HCEC 1CT (cell line): ENCODE measurements around the gene SKAP1.

ENCODE experiments used
- DNase-seq: peaks from one replicate; pipeline ENCODE4 v3.0.0-alpha.2; 2017

Gene SKAP1

DNA sequence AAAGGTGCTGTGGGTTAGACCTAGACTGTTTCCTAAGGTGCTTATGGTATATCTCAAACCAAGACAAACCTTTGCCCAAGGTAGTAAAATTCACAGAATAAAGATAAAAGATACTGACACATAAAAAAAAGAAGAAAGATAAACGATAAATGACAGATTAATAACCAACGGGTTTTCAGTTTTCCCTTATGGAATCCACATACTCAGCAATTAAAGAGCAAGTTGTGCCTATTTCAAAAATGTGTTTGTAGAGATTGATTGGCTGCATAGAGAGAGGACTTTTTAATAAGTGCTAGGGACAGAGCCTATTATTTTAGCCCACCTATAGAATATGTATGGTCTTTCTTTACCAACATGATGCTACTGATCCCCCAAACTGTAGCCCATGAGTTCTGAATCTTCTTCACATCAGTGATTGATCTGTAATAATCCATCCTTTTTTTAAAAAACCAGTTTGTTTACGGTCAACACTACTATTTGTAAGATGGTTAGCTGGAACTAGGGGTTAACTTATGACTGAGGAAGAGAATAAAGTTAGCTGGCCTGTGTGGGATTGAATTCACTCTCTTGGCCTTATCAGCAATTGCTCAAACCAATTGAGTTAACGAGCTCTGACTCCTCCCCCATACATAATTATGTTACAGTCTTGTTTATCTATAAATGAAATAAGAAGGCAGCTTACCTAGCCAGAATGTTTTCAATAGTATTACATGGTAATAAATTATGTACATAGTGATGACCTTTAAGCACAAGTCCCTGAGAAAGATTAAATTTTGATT is 268.7 kb downstream of the SKAP1 start:
- no peak for DNase-seq

GRCh38 chr17:48160177-48161081 is 269.6 kb downstream of the SKAP1 start:
- no peak for DNase-seq

DNA sequence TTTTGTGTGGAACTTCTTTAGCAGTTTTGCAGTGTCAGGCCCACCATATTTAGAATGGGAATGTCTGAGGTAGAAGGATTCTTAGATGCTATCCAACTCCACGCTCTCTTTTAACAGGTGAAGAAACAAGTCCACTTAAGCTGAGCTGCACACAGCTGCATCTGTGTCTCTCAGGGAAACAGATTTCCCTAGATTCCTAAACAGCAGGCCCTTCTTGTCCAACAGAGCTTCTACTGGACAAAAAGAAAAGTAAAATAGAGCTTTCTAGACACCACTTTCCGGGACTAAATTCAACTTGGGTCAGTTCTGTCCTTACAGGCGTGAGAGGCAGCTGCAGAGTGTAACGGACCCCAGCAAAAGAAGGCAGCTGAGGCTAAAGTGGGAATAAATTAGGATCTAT is 270.8 kb downstream of the SKAP1 start:
- no peak for DNase-seq

- DNase-seq, result no peak
Measured at GRCh38 chr17:48155889-48156611, 274.0 kb downstream of the SKAP1 start.

DNA sequence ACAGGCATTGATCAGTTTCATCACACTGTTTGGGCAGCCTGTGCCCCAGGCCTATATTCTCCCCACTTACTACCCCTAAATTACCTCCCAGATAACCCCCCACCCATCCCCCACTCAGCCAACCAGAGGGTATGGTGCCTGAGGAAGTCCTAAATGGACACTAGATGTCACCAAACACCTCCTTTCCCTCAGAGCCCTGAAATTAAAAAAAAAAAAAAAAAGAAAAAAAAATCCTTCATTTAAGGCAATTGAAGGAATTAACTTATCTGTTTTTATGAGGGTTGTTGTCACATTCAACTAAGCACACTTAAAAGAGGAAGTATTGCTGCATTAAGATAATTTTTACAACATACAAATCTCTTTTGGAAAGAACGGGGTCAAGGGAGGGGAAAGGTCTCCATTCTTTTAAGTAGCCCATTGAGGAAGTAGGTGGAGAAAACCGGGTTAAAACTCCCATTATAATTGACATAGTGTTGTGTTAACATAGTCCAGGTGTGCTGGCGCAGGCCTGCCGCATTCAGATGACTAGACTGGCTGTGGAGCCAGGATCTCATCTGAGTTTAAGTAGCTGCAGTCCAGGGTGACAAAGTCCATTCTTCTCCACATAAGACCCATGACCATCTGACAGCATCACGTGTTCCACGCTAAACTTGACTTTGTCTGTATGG is 276.2 kb downstream of the SKAP1 start:
- peak; percentile 38 for DNase-seq

GRCh38 chr17:48152289-48152688 is 277.7 kb downstream of the SKAP1 start:
- DNase-seq, result no peak

DNA sequence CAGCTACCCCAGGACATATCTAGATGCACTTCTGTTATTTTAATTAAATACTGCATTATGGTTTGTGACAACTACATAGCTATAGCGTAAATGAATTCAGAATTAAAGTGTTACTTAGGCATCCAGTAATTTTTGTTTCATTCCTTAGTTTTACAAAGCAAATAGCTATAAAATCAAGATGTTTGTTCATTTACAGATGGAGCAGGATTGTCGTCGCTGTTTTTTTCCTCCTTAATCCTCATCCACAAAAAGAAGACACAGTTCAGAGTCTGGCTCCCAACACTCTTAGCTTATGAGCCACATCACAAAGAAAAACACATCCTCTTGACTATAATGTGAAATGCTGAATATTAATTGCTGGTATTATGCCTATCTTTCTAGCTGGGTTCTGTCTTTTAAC is 278.8 kb downstream of the SKAP1 start:
- no peak for DNase-seq

- no peak for DNase-seq
Measured at GRCh38 chr17:48150597-48151001, 279.4 kb downstream of the SKAP1 start.

DNA sequence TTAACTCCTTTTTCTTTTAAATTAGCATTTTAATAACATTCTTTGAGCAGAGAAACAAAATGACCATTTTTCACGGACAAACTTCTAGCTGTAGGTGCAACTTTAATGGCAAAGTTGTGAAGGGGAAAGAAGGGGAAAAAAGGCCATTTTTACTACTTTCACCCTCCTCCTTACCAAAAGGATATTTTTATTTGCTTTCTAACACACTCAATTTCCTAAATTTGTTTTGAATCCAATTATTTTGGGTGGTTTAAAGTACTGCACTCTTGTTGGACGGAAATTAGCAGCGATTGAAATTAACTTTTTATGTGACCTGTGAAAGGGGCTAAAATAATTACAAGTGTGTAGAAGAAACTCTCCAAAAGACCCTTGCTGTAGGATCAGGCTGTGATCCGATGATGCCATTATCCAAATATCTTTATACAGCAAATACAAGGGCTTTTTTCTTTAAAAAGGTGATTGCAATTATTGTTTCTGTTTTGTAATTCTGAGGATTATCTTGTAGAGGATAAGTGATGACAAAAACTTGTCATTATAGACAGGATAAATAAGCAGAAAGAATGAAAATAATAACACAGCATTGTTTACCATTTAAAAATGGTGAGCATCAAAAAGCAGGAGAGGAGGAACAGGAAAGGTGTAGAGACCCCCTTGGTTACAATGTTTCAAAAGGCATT is 280.1 kb downstream of the SKAP1 start:
- DNase-seq, result no peak

- no peak for DNase-seq
Measured at GRCh38 chr17:48148854-48149786, 280.9 kb downstream of the SKAP1 start.

DNA sequence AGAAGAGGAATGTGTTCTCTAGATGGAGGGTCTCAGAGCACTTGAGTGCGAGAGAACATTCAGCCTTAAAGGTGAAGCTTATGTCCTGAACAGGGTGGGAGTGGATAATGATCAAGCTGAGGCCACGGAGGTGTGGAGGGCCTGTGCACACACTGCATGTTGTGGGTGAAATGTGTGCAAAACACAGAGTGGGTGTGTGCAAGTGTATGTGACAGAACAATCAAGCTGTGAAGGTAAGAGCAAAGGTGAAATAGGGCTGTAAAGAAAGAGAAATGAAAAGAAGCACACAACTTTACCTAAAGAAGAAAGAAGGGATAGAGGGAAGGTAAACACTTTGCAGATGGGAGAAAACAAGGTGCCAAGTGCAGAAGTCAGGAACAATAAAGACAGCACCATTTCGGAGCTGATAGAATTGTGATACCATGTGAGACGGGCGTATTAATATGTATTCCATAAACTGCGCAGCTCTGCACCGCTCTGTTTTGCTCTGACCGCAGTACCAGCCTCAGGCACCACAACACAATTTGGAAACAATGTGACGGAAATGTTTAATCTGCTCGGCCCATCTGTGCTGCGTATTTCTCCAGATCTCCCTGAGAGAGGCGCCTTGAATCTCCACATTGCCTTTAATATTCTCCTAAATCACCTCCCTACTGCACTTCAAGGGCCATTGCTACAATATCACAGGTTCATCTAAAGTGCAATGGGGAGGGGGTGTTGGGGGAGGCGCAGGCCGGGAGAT is 281.8 kb downstream of the SKAP1 start:
- no peak for DNase-seq

DNA sequence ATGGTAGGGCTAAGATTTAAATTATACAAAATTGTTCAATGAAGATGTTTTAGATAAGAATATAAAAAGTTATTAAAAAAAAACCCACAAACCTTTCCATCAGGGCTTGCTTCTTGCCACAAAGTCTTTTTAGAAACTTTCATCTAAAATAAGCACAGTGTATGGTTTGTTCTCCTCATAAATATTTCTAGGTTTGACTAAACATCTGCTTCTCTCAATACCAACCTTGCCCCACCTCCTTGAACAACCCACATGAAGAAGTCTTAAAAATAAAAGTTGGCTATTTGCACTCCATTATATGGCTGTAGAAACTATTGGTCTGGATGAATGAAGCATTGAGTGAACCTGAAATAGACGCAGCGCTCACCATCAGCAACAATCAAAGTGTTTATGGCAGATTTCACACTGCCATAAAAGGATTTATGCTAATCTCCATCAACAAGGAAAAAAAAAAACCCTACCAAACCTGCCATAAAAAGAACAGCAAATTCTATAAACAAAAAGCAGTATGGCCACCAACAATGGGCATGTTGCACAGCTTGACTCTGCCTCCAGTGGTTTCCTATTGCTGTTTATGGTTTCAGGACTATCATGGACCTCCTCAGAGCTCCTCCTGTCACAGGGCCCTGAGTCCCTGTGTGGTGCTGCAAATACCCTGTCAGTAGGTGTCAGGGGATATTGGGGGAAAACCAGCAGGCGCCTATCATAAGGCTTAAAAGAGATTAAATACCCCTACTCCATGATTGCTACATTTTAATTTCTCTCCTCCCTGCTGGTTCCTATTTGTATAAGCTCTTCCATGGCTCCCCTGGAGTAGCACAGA is 284.8 kb downstream of the SKAP1 start:
- no peak for DNase-seq

- no peak for DNase-seq
Measured at GRCh38 chr17:48144231-48144630, 285.8 kb downstream of the SKAP1 start.

GRCh38 chr17:48143629-48144028 is 286.4 kb downstream of the SKAP1 start:
- no peak for DNase-seq

- no peak for DNase-seq
Measured at GRCh38 chr17:48139944-48140343, 290.1 kb downstream of the SKAP1 start.

GRCh38 chr17:48137656-48138055 is 292.4 kb downstream of the SKAP1 start:
- no peak for DNase-seq

DNA sequence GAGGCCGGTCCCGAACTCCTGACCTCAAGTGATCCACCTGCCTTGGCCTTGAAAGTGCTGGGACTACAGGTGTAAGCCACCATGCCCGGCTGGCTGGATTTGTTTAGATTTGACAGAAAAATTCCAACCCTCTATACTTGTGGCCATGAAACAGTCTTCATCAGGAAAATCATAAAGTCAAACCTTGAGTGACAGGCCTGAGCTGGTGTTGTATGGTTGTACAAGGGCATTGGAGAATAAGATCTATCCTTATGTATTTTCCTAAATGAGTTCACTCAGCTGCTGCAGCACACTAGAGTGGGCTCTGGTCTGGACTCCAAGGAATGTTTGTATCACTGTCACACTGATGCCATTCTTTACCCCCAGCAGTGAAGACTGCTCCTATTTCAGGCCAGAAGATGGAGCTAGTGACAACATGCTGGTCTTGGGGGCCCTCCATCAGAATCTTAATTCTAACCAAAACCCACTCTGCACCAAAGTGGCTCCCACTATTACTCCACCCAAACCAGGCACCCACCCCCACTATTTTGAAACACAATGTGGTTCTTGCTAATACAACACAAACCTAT is 295.0 kb downstream of the SKAP1 start:
- DNase-seq, result no peak

DNA sequence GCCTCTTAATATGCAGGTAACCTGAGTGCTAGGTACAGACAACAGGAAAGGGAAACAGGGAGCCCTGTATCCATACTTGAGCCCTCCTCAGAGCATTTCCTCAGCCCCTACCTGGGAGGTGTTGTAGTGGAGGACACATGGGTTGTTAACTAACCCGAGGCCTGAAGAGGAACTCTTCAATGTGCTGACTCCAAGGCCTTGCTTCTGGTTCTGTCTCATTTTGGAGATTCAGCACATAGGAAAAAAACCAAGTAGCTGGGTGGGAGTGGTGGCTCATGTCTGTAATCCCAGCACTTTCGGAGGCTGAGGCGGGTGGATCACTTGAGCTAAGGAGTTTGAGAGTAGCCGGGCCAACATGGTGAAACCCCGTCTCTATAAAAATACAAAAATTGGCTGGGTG is 297.6 kb downstream of the SKAP1 start:
- DNase-seq, result no peak

DNA sequence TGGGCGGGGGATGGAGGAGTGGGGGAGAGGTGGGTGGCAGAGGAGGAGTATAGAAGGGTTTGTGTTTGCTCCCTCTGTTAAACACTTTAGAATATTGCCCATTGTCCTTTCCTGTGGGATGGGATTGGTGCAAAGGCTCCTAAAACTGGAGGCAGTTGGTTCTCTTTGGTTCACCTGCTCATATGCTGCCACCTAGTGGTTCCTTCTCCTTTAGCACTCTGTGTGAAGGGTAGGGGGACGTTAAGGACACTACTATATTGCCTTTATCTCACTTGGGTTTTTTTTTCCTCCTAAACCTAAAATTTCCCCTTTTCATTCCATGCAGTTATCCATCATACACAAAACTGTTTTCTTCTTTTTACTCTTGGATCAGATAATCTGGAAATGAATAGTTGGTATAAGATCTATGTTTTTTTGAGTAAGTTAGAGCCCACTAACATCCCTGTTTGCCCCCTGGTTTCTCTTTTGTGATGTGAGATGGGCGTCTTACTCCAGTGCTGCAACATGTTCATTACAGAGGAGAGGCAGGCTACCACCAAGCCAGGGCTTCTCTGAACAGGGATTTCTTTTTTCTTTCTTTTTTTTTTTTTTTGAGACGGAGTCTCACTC is 298.7 kb downstream of the SKAP1 start:
- peak; percentile 46 for DNase-seq
